K562 (cell line): ENCODE data around the gene MYBPC3. TPM values are rescaled to one million over a fixed set of nuclear protein-coding genes. Genes with fewer than 3 reads are reported as not detected.

Experiments
- BRCA1 ChIP-seq, 2 experiments: fragments of 450-650 bp in 1 of 2; sonication (generic) in 1 of 2; formaldehyde crosslinking in 1 of 2; IDR thresholded peaks; 2 replicates each; pipeline versions ENCODE4 v1.5.0 to v1.6.1; 2017 to 2020; ENCODE audit warnings: mild to moderate bottlenecking in 1 of 2, missing genetic modification reagents in 1 of 2
- GABPB1 ChIP-seq: sonication (generic); formaldehyde crosslinking; IDR thresholded peaks from 2 replicates; pipeline ENCODE4 v1.8.0; 2022; ENCODE audit warnings: mild to moderate bottlenecking, missing genetic modification reagents
- HDAC8 ChIP-seq: fragments of 450-650 bp; IDR thresholded peaks from 2 replicates; pipeline ENCODE4 v1.6.1; 2016; ENCODE audit warnings: mild to moderate bottlenecking, missing genetic modification characterization, moderate library complexity, missing compliant biosample characterization
- ILF3 ChIP-seq: fragments of 450-650 bp; IDR thresholded peaks from 2 replicates; pipeline ENCODE4 v1.6.1; 2018; ENCODE audit warnings: antibody characterized with exemption, mild to moderate bottlenecking, moderate library complexity, borderline replicate concordance
- ILK ChIP-seq: fragments of 450-650 bp; IDR thresholded peaks from 2 replicates; pipeline ENCODE4 v1.6.1; 2016; ENCODE audit warnings: missing genetic modification characterization, low read depth, mild to moderate bottlenecking, missing compliant biosample characterization, moderate library complexity, borderline replicate concordance
- NBN ChIP-seq: fragments of 450-650 bp; IDR thresholded peaks from 2 replicates; pipeline ENCODE4 v1.6.1; 2016; ENCODE audit warnings: low read depth, mild to moderate bottlenecking
- PHF20 ChIP-seq: fragments of 450-650 bp; IDR thresholded peaks from 2 replicates; pipeline ENCODE4 v1.6.1; 2018; ENCODE audit not compliant: partially characterized antibody
- RBM22 ChIP-seq: fragments of 200-400 bp; formaldehyde crosslinking; IDR thresholded peaks from 2 replicates; pipeline ENCODE4 v1.6.1; 2018; ENCODE audit warnings: low read length, low read depth; ENCODE audit not compliant: poor library complexity, severe bottlenecking
- SMAD4 ChIP-seq: fragments of 250-450 bp; sonication (Bioruptor Pico); conservative IDR thresholded peaks from 2 replicates; pipeline ENCODE4 v1.8.0; 2021; ENCODE audit warnings: inconsistent platforms, mild to moderate bottlenecking, moderate library complexity
- TCF3 ChIP-seq: sonication (generic); formaldehyde crosslinking; IDR thresholded peaks from 2 replicates; pipeline ENCODE4 v1.4.0; 2020; ENCODE audit warnings: mild to moderate bottlenecking, missing genetic modification reagents
- TEAD1 ChIP-seq, 2 experiments: fragments of 450-650 bp in 1 of 2; sonication (generic) in 1 of 2; formaldehyde crosslinking; IDR thresholded peaks; 2 replicates each; pipeline versions ENCODE4 v1.4.0 to v1.8.0; 2020 to 2022; ENCODE audit warnings: mild to moderate bottlenecking in 2 of 2, missing genetic modification reagents in 1 of 2
- TRIM28 ChIP-seq: fragments of 450-650 bp; IDR thresholded peaks from 2 replicates; pipeline ENCODE4 v1.6.1; 2017
- YBX1 ChIP-seq: fragments of 450-650 bp; IDR thresholded peaks from 2 replicates; pipeline ENCODE4 v1.7.1; 2016; ENCODE audit warnings: mild to moderate bottlenecking
- ZKSCAN3 ChIP-seq: fragments of 250-450 bp; sonication (Bioruptor Pico); IDR thresholded peaks from 2 replicates; pipeline ENCODE4 v1.4.0; 2020
- ZNF197 ChIP-seq: fragments of 200-800 bp; sonication (Bioruptor generic); IDR thresholded peaks from 2 replicates; pipeline ENCODE4 v1.6.1; 2016; ENCODE audit warnings: low read depth, missing genetic modification characterization, missing compliant biosample characterization
- ZNF274 ChIP-seq: IDR thresholded peaks from 2 replicates; pipeline ENCODE4 v1.6.1; 2011; ENCODE audit warnings: low read depth, mild to moderate bottlenecking, low read length, moderate library complexity, borderline replicate concordance
- ZNF586 ChIP-seq: fragments of 450-650 bp; formaldehyde crosslinking; conservative IDR thresholded peaks from 2 replicates; pipeline ENCODE4 v1.4.0; 2020; ENCODE audit warnings: mild to moderate bottlenecking, moderate library complexity
- polyA plus RNA-seq, 8 experiments: library from polyadenylated mRNA; depleted of rRNA in 4 of 8; stranded (reverse) in 5 of 8; unstranded in 3 of 8; fragments of >200 nt; fragmentation: Nextera tagmentation in 2 of 8; fragmentation: Illumina TruSeq in 1 of 8; extraction: Ambion mirVana in 2 of 8; extraction: Trizol in 1 of 8; gene quantifications; 2 replicates each; pipeline versions ENCODE4 v1.2.1 to v1.2.3, GENCODE V29; 2011 to 2014; ENCODE audit warnings: inconsistent platforms in 1 of 8, missing spikeins in 1 of 8
- total RNA-seq, 7 experiments: library from RNA; depleted of rRNA in 6 of 7; stranded (reverse); fragments of >200 nt in 6 of 7; fragmentation: Illumina TruSeq in 2 of 7; extraction: Trizol in 2 of 7; gene quantifications; 2 replicates each; pipeline versions ENCODE4 v1.2.1 to v1.2.3, GENCODE V29; 2011 to 2021; ENCODE audit warnings: low replicate concordance in 1 of 7
- TF ChIP-seq, protein P1 (sequence below): fragments of 200-600 bp; sonication (generic); IDR thresholded peaks from one replicate; pipeline ENCODE4 v1.6.1; 2012; ENCODE audit warnings: mild to moderate bottlenecking, low read depth, low read length, inconsistent platforms

Gene MYBPC3
- total and polyA plus RNA-seq, 9 of the 15 experiments (the other 6 are each of a cell fraction or from before 2014, with no cell fraction given): 0.01 TPM; not detected in 8

DNA sequence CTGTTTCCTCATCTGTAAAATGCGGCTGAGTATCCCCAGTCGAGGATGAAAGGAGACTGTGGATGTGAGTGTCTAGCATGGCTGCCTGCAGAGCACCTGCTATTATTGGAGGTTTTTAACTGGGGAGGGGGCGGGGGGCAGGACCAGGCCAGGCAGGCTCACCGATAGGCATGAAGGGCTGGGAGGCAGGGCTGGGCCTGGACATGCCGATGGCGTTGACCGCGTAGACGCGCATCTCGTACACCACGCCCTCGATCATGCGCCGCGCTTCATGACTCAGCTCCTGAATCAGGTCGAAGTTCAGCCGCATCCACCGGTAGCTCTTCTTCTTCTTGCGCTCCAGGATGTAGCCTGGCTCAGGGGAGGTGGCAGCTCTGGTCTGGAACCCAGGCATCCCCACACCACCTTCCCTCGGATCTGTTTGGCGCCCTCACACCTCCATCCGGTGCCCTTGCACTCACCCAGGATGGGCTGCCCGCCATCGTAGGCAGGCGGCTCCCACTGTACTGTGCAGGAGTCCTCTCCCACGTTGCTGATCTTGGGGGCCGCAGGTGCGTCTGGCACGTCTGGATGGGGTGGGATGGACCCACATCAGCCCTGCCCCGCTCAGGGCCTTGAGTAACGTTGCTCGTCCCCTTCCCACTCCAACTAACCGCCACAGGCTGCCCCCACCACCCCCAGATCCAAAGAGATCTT is 15.1 kb downstream of the MYBPC3 start (continued):
- TF ChIP-seq, protein P1, sequence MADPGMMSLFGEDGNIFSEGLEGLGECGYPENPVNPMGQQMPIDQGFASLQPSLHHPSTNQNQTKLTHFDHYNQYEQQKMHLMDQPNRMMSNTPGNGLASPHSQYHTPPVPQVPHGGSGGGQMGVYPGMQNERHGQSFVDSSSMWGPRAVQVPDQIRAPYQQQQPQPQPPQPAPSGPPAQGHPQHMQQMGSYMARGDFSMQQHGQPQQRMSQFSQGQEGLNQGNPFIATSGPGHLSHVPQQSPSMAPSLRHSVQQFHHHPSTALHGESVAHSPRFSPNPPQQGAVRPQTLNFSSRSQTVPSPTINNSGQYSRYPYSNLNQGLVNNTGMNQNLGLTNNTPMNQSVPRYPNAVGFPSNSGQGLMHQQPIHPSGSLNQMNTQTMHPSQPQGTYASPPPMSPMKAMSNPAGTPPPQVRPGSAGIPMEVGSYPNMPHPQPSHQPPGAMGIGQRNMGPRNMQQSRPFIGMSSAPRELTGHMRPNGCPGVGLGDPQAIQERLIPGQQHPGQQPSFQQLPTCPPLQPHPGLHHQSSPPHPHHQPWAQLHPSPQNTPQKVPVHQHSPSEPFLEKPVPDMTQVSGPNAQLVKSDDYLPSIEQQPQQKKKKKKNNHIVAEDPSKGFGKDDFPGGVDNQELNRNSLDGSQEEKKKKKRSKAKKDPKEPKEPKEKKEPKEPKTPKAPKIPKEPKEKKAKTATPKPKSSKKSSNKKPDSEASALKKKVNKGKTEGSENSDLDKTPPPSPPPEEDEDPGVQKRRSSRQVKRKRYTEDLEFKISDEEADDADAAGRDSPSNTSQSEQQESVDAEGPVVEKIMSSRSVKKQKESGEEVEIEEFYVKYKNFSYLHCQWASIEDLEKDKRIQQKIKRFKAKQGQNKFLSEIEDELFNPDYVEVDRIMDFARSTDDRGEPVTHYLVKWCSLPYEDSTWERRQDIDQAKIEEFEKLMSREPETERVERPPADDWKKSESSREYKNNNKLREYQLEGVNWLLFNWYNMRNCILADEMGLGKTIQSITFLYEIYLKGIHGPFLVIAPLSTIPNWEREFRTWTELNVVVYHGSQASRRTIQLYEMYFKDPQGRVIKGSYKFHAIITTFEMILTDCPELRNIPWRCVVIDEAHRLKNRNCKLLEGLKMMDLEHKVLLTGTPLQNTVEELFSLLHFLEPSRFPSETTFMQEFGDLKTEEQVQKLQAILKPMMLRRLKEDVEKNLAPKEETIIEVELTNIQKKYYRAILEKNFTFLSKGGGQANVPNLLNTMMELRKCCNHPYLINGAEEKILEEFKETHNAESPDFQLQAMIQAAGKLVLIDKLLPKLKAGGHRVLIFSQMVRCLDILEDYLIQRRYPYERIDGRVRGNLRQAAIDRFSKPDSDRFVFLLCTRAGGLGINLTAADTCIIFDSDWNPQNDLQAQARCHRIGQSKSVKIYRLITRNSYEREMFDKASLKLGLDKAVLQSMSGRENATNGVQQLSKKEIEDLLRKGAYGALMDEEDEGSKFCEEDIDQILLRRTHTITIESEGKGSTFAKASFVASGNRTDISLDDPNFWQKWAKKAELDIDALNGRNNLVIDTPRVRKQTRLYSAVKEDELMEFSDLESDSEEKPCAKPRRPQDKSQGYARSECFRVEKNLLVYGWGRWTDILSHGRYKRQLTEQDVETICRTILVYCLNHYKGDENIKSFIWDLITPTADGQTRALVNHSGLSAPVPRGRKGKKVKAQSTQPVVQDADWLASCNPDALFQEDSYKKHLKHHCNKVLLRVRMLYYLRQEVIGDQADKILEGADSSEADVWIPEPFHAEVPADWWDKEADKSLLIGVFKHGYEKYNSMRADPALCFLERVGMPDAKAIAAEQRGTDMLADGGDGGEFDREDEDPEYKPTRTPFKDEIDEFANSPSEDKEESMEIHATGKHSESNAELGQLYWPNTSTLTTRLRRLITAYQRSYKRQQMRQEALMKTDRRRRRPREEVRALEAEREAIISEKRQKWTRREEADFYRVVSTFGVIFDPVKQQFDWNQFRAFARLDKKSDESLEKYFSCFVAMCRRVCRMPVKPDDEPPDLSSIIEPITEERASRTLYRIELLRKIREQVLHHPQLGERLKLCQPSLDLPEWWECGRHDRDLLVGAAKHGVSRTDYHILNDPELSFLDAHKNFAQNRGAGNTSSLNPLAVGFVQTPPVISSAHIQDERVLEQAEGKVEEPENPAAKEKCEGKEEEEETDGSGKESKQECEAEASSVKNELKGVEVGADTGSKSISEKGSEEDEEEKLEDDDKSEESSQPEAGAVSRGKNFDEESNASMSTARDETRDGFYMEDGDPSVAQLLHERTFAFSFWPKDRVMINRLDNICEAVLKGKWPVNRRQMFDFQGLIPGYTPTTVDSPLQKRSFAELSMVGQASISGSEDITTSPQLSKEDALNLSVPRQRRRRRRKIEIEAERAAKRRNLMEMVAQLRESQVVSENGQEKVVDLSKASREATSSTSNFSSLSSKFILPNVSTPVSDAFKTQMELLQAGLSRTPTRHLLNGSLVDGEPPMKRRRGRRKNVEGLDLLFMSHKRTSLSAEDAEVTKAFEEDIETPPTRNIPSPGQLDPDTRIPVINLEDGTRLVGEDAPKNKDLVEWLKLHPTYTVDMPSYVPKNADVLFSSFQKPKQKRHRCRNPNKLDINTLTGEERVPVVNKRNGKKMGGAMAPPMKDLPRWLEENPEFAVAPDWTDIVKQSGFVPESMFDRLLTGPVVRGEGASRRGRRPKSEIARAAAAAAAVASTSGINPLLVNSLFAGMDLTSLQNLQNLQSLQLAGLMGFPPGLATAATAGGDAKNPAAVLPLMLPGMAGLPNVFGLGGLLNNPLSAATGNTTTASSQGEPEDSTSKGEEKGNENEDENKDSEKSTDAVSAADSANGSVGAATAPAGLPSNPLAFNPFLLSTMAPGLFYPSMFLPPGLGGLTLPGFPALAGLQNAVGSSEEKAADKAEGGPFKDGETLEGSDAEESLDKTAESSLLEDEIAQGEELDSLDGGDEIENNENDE: no peak
- TF ChIP-seq SMAD4 (0 out of 2 replicates have a peak, but pooled peaks have one; percentile 43), RBM22 (no peak), PHF20 (peak; percentile 20), BRCA1 (IDR thresholded peaks at IDR 0.05) (no peak), BRCA1 (CRISPR knock-in tag; IDR thresholded peaks at IDR 0.05) (no peak), ZNF274 (no peak), TEAD1 (CRISPR knock-in tag; IDR thresholded peaks at IDR 0.05) (no peak), YBX1 (no peak), TCF3 (no peak), ILF3 (no peak), GABPB1 (CRISPR knock-in tag) (no peak), TRIM28 (no peak), ILK (tag) (no peak), NBN (0 out of 2 replicates have a peak, but pooled peaks have one; percentile 32), ZNF197 (no peak), HDAC8 (no peak), ZNF586 (CRISPR knock-in tag) (no peak), ZKSCAN3 (CRISPR knock-in tag) (no peak)
